Stimulated activated naive CD4-positive, alpha-beta T cell treated with Interleukin-2 at 50 U/mL for 16 hours (primary cell): ENCODE data around the gene ZFAND2B.
A peak's percentile ranks its signal among the peaks of the same experiment; 100 is the strongest.
"Not testable (repeated sequence)": the region's sequence is repeated elsewhere in the genome, so short reads cannot be mapped to it uniquely, and the experiment has no call there.

Source experiments
- DNase-seq: peaks from one replicate; lab custom pipeline; 2025; lab: John Stamatoyannopoulos, UW

Gene ZFAND2B

GRCh38 chr2:219250049-219250781 is 43.6 kb downstream of the ZFAND2B start:
- DNase-seq, result no peak

GRCh38 chr2:219251656-219252055 is 45.1 kb downstream of the ZFAND2B start:
- DNase-seq, result no peak

GRCh38 chr2:219252084-219252483 is 45.5 kb downstream of the ZFAND2B start:
- peak; percentile 21 for DNase-seq

GRCh38 chr2:219252570-219252899 is 46.0 kb downstream of the ZFAND2B start:
- peak; percentile 46 for DNase-seq

- DNase-seq, result peak; percentile 44
Measured at GRCh38 chr2:219252900-219253752, 46.5 kb downstream of the ZFAND2B start, which contains the start of gene TUBA4B. TSS of gene TUBA4B (plus strand) at chr2:219253243. CDS start at chr2:219253408, 165 bp downstream.

- DNase-seq, result peak; percentile 88
Measured at GRCh38 chr2:219253753-219254589, 47.4 kb downstream of the ZFAND2B start, which contains the start of gene TUBA4A. TSS of gene TUBA4A (minus strand) at chr2:219253918. CDS start at chr2:219253858, 60 bp downstream.

GRCh38 chr2:219254590-219255201 is 48.1 kb downstream of the ZFAND2B start:
- DNase-seq, result peak; percentile 26

- DNase-seq, result not testable (repeated sequence)
Measured at GRCh38 chr2:219258942-219259341, 52.4 kb downstream of the ZFAND2B start.
